Nucleus accumbens (tissue), 56 donors: Measurements from ENCODE around the gene MED13.
"Not testable (repeated sequence)": the region's sequence is repeated elsewhere in the genome, so short reads cannot be mapped to it uniquely, and the experiment has no call there.

Experiments
- DNase-seq, 56 donors: peaks; one replicate each; lab custom pipeline; 2025; lab: John Stamatoyannopoulos, UW

MED13 gene

DNA sequence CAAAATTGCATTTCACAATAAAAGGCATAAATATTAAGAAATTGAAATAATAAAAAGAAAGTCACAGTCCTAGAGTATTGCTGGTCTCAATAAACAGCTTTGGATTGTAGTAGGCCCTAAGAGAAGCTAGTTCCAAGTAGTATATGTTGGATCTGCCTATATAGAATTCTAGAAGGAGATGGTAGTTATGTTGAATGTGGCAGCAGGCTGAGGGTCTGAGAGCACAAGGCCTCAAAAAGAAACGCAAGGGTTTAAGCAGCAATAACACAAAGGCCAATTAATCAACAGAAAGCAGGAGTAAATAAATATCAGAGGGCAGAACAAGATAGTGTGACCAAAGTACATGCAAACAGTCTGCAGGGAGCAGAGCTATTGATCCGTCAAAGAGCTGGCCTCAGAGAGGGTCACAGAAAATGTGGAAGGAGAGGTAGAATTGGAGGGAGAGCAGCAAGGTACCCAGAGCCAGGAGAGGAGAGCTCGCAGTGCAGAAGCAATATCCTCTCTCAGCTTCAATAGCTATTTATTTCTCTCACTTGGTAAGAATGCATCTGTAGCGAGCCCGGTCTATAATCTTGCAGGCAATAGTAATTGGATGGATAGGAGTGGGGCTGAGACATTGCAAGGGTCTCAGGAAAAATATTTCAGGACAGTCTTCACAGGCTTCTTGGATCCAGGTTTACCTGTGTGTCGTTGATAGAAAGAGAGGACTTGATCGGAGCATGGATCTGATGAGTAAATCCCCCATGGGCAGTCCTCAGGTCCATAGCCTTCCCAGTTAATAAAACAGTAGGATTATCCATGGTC, 25.1 kb upstream of the MED13 start:
- no peak for DNase-seq

DNA sequence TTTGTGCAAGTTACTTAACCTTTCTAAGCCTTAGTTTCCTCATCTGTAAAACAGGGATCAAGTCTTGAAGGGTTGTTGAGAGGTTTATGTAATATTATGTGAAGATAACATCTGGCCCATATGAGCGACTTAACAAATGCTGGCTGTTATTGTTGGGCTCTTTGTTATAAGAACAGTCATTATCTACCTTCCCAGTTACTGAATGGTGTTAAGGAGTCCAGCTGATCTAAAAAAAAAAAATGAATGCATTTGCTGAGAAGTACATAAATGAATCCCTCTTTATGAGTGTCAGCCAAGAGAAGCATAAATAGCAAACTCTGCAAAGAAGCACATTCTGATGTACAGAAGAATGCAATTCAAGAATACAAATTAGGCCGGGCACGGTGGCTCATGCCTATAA, 24.3 kb upstream of the MED13 start:
- DNase-seq: no peak

DNA sequence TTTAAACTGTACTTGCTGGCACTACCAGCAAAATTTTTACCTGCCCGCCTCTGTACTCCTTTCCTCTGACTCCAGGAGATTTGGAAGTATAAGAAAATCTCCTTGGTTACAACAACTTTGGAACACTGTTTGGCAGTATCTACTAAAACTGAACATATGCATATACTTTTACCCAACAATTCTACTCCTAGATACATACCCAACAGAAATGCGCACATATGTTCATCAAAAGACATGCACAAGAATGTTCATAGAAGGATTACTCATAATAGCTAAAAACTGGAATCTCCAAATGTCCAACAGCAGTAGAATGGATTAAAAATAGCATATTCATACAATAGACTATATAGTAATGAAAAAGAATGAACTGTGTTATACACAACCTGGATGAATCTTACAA, 21.7 kb upstream of the MED13 start:
- no peak for DNase-seq

DNA sequence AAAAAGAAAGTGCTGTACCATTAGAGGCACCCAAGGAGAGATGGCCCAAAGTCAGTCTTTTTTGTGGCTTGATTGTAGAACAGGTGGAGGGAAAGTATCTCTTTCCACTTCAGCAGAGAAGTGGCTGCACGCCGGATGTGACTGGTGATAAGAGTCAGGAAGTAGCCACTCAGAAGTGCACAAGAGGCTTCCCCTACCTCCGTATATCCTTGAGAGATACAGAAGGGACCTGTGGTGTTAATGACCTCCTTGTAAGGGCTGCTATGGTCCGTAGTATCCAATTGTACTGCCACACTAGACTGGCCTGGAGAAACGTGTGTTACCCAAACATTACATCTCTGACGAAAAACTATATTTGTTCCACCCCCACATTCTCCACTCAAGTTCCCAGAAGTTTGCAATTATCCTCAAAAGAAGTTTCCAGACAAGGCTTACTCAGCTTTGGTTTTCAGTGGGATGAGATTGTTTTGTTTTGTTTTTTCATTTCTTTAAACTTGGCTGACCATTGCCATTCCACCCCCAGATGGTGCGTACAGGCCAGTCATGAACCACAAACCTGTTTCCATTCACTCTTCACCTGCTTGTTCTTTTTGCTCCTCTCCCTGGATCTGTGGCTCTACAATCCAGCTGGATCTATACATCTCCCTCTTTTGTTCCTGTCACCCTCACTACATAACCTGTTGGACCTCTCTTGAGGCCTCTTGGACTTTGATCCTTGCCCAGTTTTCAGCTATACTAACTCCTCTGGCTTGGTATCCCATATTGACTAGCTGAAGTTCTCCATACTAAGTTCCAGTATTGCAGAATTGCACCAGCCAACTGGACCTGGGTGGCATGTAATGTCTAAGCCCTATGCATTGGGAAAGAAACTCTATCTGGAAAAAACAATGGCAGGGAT, 20.7 kb upstream of the MED13 start:
- no peak for DNase-seq

DNA sequence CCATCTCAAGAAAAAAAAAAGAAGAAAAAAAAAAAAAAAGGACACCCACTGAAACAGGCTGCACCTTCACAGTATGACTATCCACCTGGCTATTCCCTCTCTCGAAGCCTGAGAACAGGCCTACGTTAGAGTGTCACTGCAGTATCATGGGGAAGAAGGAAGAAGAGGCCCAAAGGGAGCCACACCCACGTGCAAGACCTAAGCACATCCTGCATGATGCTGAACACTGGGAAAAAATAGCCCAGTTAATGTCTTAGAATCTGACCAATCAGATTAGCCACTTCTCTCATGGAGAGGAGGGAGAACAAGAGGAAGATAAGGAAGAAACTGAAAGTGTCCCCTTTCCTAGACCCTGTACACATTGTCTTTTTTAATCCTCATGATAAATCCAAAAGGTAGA, 19.5 kb upstream of the MED13 start:
- no peak for DNase-seq

DNA sequence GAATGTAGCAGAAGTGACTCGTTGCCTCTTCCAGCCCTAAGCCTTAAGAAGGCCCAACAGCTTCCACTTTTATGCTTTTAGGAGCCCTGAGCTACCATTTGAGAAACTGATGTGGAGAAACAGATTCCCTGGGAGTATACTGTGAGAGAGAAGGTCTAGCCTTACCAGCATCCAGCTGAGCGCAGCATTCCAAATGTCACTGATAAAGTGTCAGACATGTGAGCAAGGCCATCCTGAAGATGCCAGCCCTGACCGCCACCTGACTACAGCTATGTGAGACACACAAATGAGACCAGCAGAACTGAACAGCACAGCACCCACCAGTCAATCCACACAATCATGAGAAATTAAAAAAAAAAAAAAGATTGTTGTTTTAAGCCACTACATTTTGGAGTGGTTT, 18.6 kb upstream of the MED13 start:
- no peak for DNase-seq

DNA sequence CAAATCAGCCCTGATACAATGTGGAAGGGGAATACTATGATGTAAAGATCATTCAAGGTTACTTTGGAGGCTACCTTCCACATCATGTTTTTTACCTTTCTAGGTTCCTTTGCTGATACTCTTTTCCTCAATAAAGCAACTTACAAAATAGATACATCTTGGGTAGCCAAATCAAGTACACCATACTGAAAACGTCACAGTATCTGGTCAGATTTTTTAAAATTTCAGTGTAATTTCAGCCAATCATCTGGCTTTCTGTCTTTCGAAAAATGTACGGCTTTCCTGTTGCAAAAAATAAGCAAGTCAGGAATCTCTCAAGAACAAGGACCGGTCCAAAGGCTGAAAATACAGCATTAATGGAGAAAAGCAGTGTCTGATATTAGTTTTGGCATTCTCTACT, 15.6 kb upstream of the MED13 start:
- DNase-seq: no peak

DNA sequence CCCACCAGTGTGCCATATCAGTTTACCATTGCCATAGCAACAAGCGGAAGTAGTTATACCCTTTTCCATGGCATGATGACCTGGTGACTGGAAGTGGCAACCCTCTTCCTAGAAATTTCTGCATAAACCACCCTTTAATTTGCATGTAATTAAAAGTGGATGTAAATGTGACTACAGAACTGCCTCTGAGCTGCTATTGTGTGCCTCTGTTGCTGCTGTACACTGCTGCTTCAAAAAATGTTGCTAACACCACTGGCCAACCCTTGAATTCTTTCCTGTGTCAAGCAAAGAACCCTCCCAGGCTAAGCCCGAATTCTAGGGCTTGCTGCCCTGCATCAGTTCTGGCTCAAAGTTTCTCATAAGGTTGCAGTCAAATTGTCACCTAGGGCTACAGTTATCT, 12.9 kb upstream of the MED13 start:
- DNase-seq: no peak

DNA sequence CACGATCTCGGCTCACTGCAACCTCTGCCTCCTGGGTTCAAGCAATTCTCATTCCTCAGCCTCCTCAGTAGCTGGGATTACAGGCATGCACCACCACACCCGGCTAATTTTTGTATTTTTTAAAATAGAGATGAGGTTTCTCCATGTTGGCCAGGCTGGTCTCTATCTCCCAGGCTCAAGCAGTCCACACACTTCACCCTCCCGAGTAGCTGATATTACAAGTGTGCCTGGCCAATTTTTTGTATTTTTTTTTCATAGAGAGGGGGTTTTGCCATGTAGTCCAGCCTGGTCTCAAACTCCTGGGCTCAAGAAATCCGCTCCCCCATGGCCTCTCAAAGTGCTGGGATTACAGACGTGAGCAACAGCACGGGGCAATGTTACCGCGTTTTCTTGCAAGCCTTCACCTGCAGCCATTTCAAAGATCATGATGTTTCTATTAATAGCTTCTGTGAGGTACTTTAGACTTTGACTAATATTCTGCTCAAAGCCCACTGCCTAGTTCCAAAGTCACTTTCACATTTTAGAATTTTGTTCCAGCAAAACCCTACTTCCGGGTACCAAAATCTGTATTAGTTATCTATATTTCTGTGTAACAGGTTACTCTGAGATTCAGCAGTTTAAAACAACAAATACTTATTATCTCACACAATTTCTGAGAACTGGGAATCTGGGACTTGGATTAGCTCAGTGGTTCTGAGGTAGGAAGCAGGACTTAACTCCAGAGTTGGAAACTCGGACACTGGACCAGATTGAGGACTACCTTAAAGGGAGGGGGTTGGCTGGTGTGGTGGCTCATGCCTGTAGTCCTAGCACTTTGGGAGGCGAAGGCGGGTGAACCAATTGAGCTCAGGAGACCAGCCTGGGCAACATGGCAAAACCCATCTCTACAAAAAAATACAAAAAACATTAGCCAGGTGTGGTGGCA, 12.0 kb upstream of the MED13 start:
- DNase-seq: no peak

DNA sequence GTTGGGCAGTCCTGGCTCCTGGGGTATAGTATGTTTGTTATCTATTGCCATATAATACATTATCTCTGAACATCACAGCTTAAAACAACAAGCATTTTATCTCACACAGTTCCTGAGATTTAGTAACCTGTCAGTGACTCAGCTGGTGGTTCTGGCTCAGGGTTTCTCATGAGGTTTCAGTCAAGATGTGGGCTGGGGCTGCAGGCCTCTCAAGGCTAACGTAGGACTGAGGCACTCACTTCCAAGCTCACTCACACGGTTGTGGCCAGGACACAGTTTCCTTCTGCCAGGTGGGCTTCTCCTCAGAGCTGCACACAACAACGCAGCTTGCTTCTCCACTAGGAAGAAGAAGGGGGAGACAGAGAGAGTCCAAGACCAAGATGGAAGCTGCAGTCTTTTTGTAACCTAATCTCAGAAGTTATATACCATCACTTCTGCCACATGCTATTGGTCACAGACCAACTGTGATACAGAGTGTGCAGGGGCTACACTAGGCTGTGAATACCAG, 10.3 kb upstream of the MED13 start:
- no peak for DNase-seq

DNA sequence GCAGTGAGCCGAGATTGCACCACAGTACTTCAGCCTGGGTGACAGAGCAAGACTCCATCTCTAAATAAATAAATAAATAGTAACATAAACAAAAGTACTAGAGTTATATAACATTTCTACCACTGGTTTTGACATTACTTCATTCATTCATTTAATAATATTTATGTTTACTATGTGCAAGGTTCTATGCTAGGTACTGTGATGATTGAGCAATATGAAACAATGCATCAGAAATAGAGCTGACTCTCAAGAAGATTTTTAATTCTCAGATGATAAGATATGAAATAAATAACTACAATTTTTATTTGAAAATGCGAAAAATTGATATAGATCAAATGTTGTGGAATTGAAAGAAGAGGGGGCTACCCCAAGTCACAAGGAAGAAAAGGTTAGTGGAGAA, 8.9 kb upstream of the MED13 start:
- no peak for DNase-seq

DNA sequence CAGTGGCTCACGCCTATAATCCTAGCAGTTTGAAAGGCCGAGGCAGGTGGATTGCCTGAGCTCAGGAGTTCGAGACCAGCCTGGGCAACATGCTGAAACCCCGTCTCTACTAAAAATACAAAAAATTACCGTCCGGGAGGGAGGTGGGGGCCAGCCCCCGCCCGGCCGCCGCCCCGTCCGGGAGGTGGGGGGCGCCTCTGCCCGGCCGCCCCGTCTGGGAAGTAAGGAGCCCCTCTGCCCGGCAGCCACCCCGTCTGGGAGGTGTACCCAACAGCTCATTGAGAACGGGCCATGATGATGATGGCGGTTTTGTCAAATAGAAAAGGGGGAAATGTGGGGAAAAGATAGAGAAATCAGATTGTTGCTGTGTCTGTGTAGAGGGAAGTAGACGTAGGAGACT, 7.8 kb upstream of the MED13 start:
- not testable (repeated sequence) for DNase-seq

DNA sequence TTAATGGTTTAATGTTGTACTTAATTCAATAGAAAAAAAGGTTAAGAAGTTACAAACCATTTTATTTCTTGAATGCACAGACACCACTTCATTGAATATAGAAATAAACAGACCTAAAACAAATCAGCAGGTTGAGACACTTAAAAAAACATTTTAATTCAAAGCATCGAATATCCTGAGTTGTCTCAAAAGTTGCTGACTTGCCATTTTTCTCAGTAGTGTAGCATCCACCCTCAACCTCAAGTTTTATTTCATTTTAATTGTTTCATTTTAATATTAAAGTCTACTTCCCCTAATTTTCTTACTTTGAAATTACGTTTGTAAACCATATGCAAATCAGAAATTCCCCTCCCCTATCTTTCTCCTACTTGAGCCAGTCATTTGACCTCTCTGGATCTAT, 5.8 kb upstream of the MED13 start:
- DNase-seq: no peak

DNA sequence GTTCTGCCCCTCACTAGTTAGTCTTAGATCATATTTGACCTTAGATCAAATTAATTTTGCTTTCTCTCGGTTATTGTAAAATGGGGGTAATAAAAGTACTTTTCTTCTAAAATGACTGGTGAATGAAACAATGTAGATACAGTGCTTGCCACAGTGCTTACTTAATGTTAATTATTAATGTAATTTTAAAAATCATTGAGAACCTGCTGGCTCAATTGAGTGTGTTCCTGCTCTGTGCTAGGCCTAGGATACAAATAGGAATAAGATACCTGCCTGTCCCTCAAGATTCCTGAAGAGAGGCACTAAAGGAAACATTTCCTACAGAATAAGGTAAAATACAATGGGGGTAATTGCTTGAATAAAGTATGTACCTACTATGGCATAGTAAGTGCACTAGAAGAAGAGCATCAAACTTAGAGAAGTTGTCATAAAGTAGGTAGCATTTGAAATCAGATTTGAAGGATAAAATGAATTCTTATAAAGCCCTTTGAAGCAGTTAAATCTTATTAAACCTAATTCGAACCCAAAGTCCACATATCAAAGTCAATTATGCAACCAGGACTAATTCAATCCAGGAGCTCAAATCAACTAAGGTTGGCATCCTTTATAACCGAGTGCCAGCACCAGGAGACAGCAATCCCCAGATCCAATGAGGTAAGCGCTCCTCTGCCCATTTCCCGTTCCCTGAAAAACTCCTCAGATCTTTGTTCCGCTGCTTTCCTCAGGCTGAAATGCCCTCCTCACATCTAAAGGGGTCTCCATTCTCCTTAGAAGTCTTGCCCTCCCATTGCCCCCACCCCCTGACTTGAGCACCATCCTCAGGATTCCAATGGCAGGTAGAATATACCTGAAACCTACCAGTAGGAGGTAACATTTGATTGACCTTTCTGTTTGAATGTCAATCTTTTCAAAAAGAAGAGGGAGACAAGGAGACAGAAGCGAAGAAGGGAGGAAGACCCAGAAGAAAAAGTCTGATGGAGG, 2.4 kb upstream of the MED13 start:
- DNase-seq: no peak

DNA sequence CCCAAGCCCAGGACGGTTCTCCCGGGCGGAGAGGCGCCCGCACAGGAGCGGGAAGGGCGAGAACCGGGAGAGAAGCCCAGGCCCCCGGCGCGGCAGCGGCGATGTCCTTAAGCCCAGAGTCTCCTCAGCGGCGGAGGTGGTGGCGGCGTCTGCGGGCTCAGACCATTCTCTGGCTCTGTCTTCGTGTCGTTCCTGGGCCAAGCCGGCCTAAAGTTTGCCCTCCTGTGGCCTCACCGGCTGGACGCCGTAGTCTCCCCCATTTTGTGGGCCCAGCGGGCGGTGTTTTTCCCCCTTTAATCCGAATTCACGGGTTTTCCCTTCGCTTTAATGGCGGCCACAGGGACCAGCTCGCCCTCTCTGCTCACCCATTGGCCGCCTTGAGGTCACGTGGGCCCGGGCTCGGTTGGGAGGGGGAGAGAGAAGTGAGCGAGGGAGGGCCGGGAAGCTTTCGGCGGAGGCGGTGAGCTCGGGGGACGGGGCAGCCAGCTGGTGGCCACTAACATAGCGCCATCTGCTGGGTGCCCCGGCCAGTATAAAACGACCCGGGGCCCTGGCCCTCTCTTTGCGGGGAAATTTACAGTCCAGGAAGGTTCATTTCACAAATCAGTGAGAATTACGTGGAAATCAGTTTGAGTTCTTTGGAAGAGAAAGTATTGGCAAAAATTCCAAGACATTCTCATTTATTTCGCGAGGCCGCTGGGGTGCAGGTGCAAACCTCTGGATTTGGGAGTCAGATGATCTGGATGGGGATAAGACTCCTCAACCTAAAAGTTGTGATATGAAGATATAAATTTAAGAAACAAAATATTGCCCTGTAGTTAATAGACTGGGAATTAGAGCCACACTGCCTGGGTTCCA, 762 bp upstream of the MED13 start:
- peak; percentile 67 to 99 (median 96) for DNase-seq

DNA sequence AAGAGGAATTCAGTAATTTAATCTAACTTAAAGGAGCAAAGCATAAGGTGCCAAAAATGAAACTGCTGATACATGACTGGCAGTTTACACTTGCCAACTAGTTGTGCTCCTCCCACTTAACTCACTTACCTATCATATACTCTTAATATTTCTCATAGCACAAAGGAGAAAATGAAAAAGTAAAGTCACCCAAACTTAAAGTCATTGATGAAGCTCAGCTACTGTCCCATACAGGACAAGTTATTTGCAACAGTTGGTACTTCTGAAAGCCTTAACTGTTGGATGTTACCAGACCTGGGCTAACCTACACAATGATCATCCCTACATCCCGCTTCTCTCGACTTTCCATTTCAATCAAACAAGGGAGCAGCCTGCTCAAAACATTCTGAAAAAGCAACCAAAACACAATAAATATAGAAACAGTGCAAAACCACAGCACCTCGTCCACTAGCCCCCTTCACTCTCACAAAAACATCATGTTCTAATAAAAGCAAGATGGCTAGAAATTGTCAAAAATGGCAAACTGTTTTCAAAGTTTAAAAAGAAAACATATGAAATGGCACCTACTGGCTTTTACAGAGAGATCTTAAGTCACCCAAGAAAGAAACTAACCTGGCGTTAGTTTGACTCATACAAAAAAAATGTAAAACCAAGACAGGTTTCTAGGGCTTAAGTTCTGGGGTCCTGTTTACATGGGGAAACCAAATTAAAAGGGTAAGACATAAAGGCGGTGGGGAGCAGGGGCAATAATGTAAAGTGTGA, 868 bp downstream of the MED13 start:
- no peak for DNase-seq

DNA sequence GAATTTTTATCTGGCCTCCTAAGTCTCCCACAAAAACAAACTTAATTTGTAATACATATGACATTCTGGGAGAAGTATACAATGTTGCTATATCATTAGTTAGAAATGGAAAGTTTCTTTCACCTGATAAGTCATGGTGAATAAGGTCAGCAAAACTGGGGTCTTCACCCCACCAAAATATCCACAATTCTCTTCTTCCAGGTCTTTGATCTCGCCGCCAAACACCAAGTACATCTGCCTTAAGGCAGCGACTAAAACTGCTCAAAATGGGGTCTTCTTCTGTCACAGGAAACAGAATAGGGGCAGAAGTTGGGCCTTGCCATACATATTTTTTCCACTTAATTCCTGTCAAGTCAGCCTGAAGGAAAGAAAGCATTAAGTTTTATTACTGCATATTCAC, 2.1 kb downstream of the MED13 start:
- no peak for DNase-seq

DNA sequence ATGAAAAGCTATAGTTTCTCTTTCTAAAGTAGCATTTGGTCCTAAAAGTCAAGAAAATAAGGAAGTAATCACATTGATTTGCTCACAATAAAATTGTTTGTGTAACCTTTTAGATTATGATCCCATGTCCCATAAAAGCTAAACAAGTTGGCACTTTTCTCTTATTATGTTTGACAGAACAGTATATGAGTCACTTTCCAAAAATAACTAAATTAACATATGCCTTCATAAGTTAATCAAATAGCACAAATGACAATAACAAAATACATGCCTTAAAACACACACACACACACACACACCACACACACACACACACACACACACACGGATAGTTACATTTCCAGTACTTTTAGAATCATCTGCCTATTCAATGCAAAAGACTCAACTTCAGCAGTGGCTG, 2.8 kb downstream of the MED13 start:
- DNase-seq: no peak
